Astrocyte of the cerebellum (primary cell): ENCODE measurements around the gene CPA4.

Source experiments
- DNase-seq: peaks from one replicate; pipeline ENCODE4 v3.0.0-alpha.2; 2011; ENCODE audit warnings: low read depth
- H3K4me3 ChIP-seq: 2 replicates; pipeline ENCODE4 v1.5.1; 2011; ENCODE audit warnings: mild to moderate bottlenecking, low read depth, low read length, moderate library complexity
- CTCF ChIP-seq: IDR thresholded peaks from 2 replicates; pipeline ENCODE4 v1.5.1; 2012; ENCODE audit warnings: low read length, low read depth, moderate library complexity, mild to moderate bottlenecking; ENCODE audit errors: missing control alignments
- in situ Hi-C: cut with HindIII; loops from 2 replicates; pipeline ENCODE4 v1.10.0; 2017; ENCODE audit warnings: low sequenced_read_pairs

The CPA4 gene

GRCh38 chr7:130334274-130334673 is 41.3 kb downstream of the CPA4 start:
- TF ChIP-seq CTCF = no peak
- no peak overlapping the region for H3K4me3 ChIP-seq
- DNase-seq = no peak
- in situ Hi-C loops = no loop called here

GRCh38 chr7:130337410-130337971 is 44.5 kb downstream of the CPA4 start:
- in situ Hi-C loops = no loop called here
- no peak for TF ChIP-seq CTCF
- no peak for DNase-seq
- H3K4me3 ChIP-seq = no peak overlapping the region

- H3K4me3 ChIP-seq = no peak overlapping the region
Measured at GRCh38 chr7:130338233-130338632, 45.3 kb downstream of the CPA4 start.

GRCh38 chr7:130341882-130342281 is 48.9 kb downstream of the CPA4 start:
- no peak for DNase-seq
- no peak overlapping the region for H3K4me3 ChIP-seq
- in situ Hi-C loops = no loop called here
- no peak for TF ChIP-seq CTCF

More at GRCh38 chr7:130338233-130338632, 45.3 kb downstream of the CPA4 start:
- TF ChIP-seq CTCF = no peak
- in situ Hi-C loops = no loop called here
- no peak for DNase-seq

- in situ Hi-C loops = no loop called here
- DNase-seq = no peak
- no peak overlapping the region for H3K4me3 ChIP-seq
- no peak for TF ChIP-seq CTCF
Measured at GRCh38 chr7:130342701-130343380, 49.9 kb downstream of the CPA4 start.

- DNase-seq = no peak
- in situ Hi-C loops = no loop called here
- TF ChIP-seq CTCF = no peak
- H3K4me3 ChIP-seq = no peak within 1 kb of the TSS
Measured at GRCh38 chr7:130344271-130344866, 51.4 kb downstream of the CPA4 start, which contains the start of gene CPA5. Gene CPA5 (plus strand): TSS chr7:130344816. CDS start chr7:130346486, 1,670 bp downstream.
